AG04449 (cell line): ENCODE results near the gene TMEM61.

ENCODE experiments used
- CTCF ChIA-PET: fragments of 350-600 bp; formaldehyde crosslinking; extraction: SDS; loops from one replicate; lab custom pipeline; 2021; ENCODE audit warnings: antibody characterized with exemption; lab: Yijun Ruan, JAX
- POLR2A ChIA-PET: fragments of 400-600, 350-600 bp; formaldehyde crosslinking; extraction: SDS; loops from one replicate; lab custom pipeline; 2020; ENCODE audit warnings: antibody characterized with exemption, inconsistent platforms; lab: Yijun Ruan, JAX
- DNase-seq: peaks from one replicate; pipeline ENCODE4 v3.0.0-alpha.2; 2010; ENCODE audit warnings: low read depth, low spot score
- H3K4me3 ChIP-seq: 2 replicates; pipeline ENCODE4 v1.5.1; 2011; ENCODE audit warnings: low read depth, mild to moderate bottlenecking, control low read depth, low read length
- TF ChIP-seq, protein P1 (sequence below): IDR thresholded peaks from one replicate; pipeline ENCODE4 v1.5.1; 2011; ENCODE audit warnings: mild to moderate bottlenecking, moderate library complexity, low read length, control low read depth, inconsistent platforms; ENCODE audit not compliant: insufficient read depth; ENCODE audit errors: missing control alignments

Gene TMEM61

DNA sequence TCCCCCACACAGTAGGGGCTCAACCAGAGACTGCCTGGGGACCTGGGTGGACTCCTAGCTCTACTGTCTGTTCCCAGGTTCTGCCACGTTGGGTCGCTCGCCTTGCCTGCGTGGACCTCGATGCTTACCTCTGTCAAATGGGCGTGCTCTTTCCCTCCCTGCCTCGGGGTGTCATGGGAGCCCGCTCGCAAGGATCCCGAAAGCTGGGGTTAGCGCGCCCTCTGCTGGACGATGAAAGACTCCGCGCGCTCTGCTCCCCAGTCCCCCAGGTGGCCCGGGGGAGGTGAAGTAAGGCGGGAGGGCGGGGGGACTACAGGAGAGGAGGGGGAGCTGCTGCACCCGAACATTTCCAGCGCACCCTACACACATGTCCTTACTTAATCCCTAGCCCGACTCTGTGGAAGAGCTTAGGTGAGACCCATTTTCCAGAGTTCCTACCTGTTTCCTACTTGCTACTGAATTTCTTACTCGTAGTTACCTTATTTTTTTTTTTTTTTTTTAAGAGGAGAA is 16.0 kb downstream of the TMEM61 start:
- ChIA-PET POLR2A (interaction anchor here (0.6 kb wide), 1 partner anchor 25 kb away, joined by 3 read pairs; no protein-coding TSS in a partner anchor), CTCF (interaction anchor here (0.6 to 11.0 kb wide), 27 partner anchors 10 to 925 kb away, joined by 3 to 522 read pairs (median 8); no protein-coding TSS in a partner anchor)
- DNase-seq: no peak
- TF ChIP-seq, protein P1, sequence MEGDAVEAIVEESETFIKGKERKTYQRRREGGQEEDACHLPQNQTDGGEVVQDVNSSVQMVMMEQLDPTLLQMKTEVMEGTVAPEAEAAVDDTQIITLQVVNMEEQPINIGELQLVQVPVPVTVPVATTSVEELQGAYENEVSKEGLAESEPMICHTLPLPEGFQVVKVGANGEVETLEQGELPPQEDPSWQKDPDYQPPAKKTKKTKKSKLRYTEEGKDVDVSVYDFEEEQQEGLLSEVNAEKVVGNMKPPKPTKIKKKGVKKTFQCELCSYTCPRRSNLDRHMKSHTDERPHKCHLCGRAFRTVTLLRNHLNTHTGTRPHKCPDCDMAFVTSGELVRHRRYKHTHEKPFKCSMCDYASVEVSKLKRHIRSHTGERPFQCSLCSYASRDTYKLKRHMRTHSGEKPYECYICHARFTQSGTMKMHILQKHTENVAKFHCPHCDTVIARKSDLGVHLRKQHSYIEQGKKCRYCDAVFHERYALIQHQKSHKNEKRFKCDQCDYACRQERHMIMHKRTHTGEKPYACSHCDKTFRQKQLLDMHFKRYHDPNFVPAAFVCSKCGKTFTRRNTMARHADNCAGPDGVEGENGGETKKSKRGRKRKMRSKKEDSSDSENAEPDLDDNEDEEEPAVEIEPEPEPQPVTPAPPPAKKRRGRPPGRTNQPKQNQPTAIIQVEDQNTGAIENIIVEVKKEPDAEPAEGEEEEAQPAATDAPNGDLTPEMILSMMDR: peak; percentile 87
- no peak overlapping the region for H3K4me3 ChIP-seq

DNA sequence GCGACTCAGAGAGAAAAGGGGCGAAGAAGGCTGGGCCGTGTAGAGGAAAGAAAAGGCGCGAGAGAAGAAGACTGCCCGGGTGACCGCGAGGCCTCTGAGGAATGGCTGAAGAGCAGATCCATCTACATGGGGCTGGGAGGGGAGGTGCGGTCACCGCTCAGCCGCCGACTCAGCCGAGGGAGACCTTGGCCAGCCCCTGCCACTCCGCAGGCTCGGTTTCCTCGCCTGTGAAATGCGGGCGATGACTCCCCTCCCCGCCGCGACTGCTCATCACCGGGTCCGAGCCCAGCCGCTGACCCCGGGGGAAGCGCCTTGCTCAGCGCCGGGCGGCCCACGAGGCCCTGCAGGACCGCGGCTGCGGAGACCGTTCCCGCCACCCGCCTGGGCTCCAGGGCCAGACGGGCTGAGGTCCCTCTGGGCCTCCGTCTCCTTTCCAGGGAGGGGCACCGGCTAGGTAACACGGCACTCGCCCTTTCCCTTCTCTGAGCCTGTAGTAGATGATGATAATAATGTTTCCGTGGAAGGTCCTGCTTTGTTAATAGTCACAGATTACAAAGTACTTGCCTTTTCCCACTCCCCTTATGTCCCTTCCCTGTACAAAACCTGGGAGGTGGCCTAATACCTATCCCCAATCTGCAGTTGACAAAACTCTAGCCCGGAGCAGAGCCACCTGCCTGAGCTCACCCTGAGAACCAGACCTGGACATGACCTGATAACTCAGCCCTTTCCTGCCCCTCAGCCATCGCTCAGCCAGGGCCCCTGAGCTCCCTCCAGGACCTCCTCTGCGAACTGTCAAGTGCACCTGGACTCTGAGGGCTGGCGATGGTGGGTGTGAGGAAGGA is 16.7 kb downstream of the TMEM61 start:
- TF ChIP-seq, protein P1: no peak
- DNase-seq: no peak
- no peak overlapping the region for H3K4me3 ChIP-seq
- ChIA-PET POLR2A (no interaction called here), CTCF (interaction anchor here (0.6 to 11.0 kb wide), 25 partner anchors 10 to 926 kb away, joined by 3 to 522 read pairs (median 9); no protein-coding TSS in a partner anchor)

DNA sequence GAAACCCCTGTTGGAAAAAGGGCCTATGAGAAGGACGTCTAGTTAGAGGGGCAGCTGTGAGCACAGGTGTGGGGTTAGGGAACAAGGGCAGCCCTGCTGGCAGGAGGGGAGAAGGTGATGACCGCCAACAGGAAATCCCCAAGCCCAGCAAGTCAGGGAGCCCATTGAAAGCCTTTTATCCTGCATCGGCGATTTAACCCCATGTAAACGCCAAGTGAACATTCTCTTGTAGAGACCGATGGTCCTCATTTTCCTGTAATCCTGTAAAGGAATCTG is 17.2 kb downstream of the TMEM61 start:
- POLR2A ChIA-PET: no interaction called here
- no peak overlapping the region for H3K4me3 ChIP-seq
- TF ChIP-seq, protein P1: no peak
- DNase-seq: no peak
- CTCF ChIA-PET: interaction anchor here (2.2 to 11.0 kb wide), 10 partner anchors 10 to 51 kb away, joined by 10 to 522 read pairs (median 20); no protein-coding TSS in a partner anchor

DNA sequence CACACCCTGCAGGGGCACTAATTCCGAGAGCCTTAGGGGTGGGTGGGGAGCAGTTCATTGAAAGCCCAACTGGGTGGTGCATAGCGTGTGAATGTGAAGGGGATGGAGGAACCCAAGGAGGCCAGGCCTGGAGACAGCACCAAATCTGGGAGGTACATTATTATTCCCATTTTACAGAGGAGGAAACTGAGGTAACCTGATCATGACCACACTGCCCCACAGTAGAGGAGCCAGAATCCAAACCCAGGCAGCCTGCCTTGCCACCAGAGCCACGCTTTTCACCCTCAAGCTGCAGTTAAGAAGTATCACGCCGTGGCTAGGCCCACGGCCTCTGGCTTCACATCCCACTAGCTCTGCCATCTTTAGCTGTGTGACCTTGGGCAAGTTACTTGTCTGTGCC is 17.7 kb downstream of the TMEM61 start:
- ChIA-PET POLR2A (no interaction called here), CTCF (interaction anchor here (0.9 to 11.0 kb wide), 10 partner anchors 8 to 52 kb away, joined by 3 to 522 read pairs (median 20); no protein-coding TSS in a partner anchor)
- H3K4me3 ChIP-seq: no peak overlapping the region
- TF ChIP-seq, protein P1: no peak
- no peak for DNase-seq

DNA sequence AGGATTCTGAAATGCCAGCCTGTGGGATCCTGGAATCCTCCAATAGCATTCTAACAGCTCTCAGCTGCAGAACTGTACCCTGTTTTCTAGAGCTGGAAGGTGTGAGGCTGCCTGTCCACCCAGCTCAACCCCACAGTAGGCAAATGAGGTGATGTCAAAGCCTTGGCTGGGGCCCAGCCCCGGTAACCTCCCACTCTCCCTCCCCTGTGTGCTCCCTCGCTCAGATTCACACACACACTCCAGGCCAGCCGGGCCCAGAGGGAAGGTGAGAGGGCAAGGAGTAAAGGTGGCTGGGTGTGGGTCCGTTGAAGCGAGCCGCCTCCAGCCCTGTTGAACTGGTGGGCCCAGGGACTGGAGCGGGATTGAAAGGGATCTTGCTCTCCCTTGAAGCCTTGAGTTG is 18.2 kb downstream of the TMEM61 start, which contains the start of gene BSND:
BSND (plus strand) TSS at position 257 of the 400 bp plus-strand sequence. CDS start 254 bp downstream, outside the sequence.
- DNase-seq: no peak
- ChIA-PET POLR2A (no interaction called here), CTCF (interaction anchor here (0.9 to 11.0 kb wide), 7 partner anchors 9 to 52 kb away, joined by 3 to 522 read pairs (median 21); no protein-coding TSS in a partner anchor)

More for the DNA sequence above, 18.2 kb downstream of the TMEM61 start, which contains the start of gene BSND:
- no peak within 1 kb of the TSS for H3K4me3 ChIP-seq
- TF ChIP-seq, protein P1: no peak
